Measurements from ENCODE around the gene ADAM12.

GRCh38 chr10:126250045-126250444 is 138.2 kb downstream of the ADAM12 start:
- TF ChIP-seq ZNF331 (CRISPR knock-in tag; IDR thresholded peaks at IDR 0.05; ENCODE audit: low read depth), result no peak
- TF ChIP-seq CTCF (conservative IDR thresholded peaks at IDR 0.05; ENCODE audit: low read depth in 2 of 2), result no peak
- TF ChIP-seq POLR2AphosphoS5 (IDR thresholded peaks at IDR 0.05; ENCODE audit: low read depth), result no peak
- no peak for TF ChIP-seq ZNF462 (CRISPR knock-in tag; IDR thresholded peaks at IDR 0.05)
- TF ChIP-seq EZH2 (IDR thresholded peaks at IDR 0.05; ENCODE audit: low read depth, unreplicated experiment), result no peak
- no peak for TF ChIP-seq REST (IDR thresholded peaks at IDR 0.05; ENCODE audit: unreplicated experiment)
- TF ChIP-seq CREB1 (CRISPR knock-in tag; IDR thresholded peaks at IDR 0.05; ENCODE audit: low read depth), result no peak
- TF ChIP-seq JUNB (IDR thresholded peaks at IDR 0.05; ENCODE audit: unreplicated experiment), result no peak
